OCI-LY7 (cell line): ENCODE measurements around the gene MARCKS. TPM values are rescaled to one million over a fixed set of nuclear protein-coding genes. Genes with fewer than 3 reads are reported as not detected.

Source experiments
- BruUV-seq: library from RNA; stranded (reverse); fragments of 400-500 nt; replicated peaks from 2 replicates; lab custom pipeline; 2021; lab: Mats Ljungman, UMichigan
- CTCF ChIA-PET: fragments of 300-600 bp; sonication (Branson Sonifier 250); formaldehyde crosslinking; loops from one replicate; lab custom pipeline; 2022; ENCODE audit warnings: antibody characterized with exemption; ENCODE audit not compliant: unreplicated experiment; lab: Charles Lee
- POLR2A ChIA-PET: fragments of 300-600 bp; sonication (Branson Sonifier 250); formaldehyde crosslinking; loops from one replicate; lab custom pipeline; 2022; ENCODE audit warnings: antibody characterized with exemption; lab: Charles Lee
- DNase-seq: peaks from one replicate; pipeline ENCODE4 v3.0.0-alpha.2; 2015; ENCODE audit warnings: low spot score
- H2AFZ ChIP-seq: fragments of 200-600 bp; sonication (generic), shearing (Covaris generic); 2 replicates; pipeline ENCODE4 v1.6.1; 2014; ENCODE audit warnings: mild to moderate bottlenecking, antibody characterized with exemption, low read length, moderate library complexity
- H3K27ac ChIP-seq: fragments of 200-600 bp; sonication (generic); 2 replicates; pipeline ENCODE4 v1.5.1; 2014; ENCODE audit warnings: mixed run types, low read depth, mild to moderate bottlenecking, moderate library complexity, low read length, inconsistent platforms; ENCODE audit not compliant: poor library complexity, severe bottlenecking
- H3K36me3 ChIP-seq: fragments of 200-600 bp; sonication (generic); 2 replicates; pipeline ENCODE4 v1.6.1; 2014; ENCODE audit warnings: mild to moderate bottlenecking, antibody characterized with exemption, low read length, moderate library complexity, mixed read lengths; ENCODE audit not compliant: insufficient read depth
- H3K4me1 ChIP-seq: fragments of 200-600 bp; sonication (generic); 2 replicates; pipeline ENCODE4 v1.5.1; 2014; ENCODE audit warnings: mild to moderate bottlenecking, low read length; ENCODE audit not compliant: insufficient read depth, poor library complexity, severe bottlenecking
- H3K4me2 ChIP-seq: fragments of 200-600 bp; sonication (generic); 2 replicates; pipeline ENCODE4 v1.6.1; 2014; ENCODE audit warnings: mild to moderate bottlenecking, low read length
- H3K4me3 ChIP-seq: fragments of 200-600 bp; sonication (generic); 2 replicates; pipeline ENCODE4 v1.5.1; 2014; ENCODE audit warnings: mild to moderate bottlenecking, low read depth, low read length; ENCODE audit not compliant: poor library complexity, severe bottlenecking
- H3K79me2 ChIP-seq: fragments of 200-600 bp; sonication (generic); 2 replicates; pipeline ENCODE4 v1.6.1; 2016; ENCODE audit warnings: low read depth, mild to moderate bottlenecking, low read length, moderate library complexity, mixed read lengths; ENCODE audit not compliant: insufficient read depth
- H3K9me2 ChIP-seq: fragments of 200-600 bp; sonication (generic); 2 replicates; pipeline ENCODE4 v1.6.1; 2016; ENCODE audit warnings: mild to moderate bottlenecking, low read length, mixed read lengths; ENCODE audit not compliant: insufficient read depth
- H3K9me3 ChIP-seq: fragments of 200-600 bp; sonication (generic); 2 replicates; pipeline ENCODE4 v1.6.1; 2014; ENCODE audit warnings: mild to moderate bottlenecking, mixed run types, low read length, mixed read lengths
- H4K20me1 ChIP-seq: fragments of 200-600 bp; sonication (generic); 2 replicates; pipeline ENCODE4 v1.6.1; 2014; ENCODE audit warnings: mild to moderate bottlenecking, antibody characterized with exemption, low read length, moderate library complexity, mixed read lengths; ENCODE audit not compliant: insufficient read depth
- CTCF ChIP-seq: fragments of 200-600 bp; sonication (generic); conservative IDR thresholded peaks from 2 replicates; pipeline ENCODE4 v1.5.1; 2014; ENCODE audit warnings: mild to moderate bottlenecking, antibody characterized with exemption, low read length, moderate library complexity, mixed read lengths
- EZH2phosphoT487 ChIP-seq: fragments of 200-600 bp; sonication (generic); IDR thresholded peaks from 2 replicates; pipeline ENCODE4 v1.6.1; 2018; ENCODE audit warnings: low read depth, borderline replicate concordance, mild to moderate bottlenecking, mixed run types, antibody characterized with exemption, low read length, moderate library complexity, mixed read lengths
- intact Hi-C: fragments of 100-400 bp; cut with micrococcal nuclease; formaldehyde crosslinking; loops from one replicate; pipeline ENCODE4 v1.10.0; 2022; ENCODE audit not compliant: unreplicated experiment
- total RNA-seq, 2 experiments: library from RNA; depleted of rRNA in 1 of 2; stranded (reverse); fragments of >200 nt in 1 of 2; shearing (Covaris generic) in 1 of 2; gene quantifications; 2 replicates each; pipeline ENCODE4 v1.2.3, GENCODE V29; 2014 to 2022

The MARCKS gene
- total RNA-seq, 2 experiments from 2014 or later = 0.03 to 3.9 TPM

- Histone ChIP-seq H3K4me2 (no peak overlapping the region), H3K9me3 (no peaks in the 10 kb centered on the region), H2AFZ (no peak overlapping the region), H3K27ac (no peak overlapping the region), H3K4me3 (no peak overlapping the region), H3K36me3 (no peaks in the 10 kb centered on the region), H3K9me2 (no peaks in the 10 kb centered on the region), H4K20me1 (no peaks in the 10 kb centered on the region), H3K79me2 (no peaks in the 10 kb centered on the region), H3K4me1 (no peaks in the 10 kb centered on the region)
- DNase-seq = no peak
- intact Hi-C loops = no loop called here
- ChIA-PET CTCF (interaction anchor here (0.6 kb wide), 1 partner anchor 1693 kb away, joined by 3 read pairs; no protein-coding TSS in a partner anchor), POLR2A (no interaction called here)
- BruUV-seq = no TSS peak
- TF ChIP-seq EZH2phosphoT487 (no peak), CTCF (no peak)
Measured at GRCh38 chr6:113882336-113883022, 25.3 kb downstream of the MARCKS start.

- intact Hi-C loops = no loop called here
- H3K4me2 ChIP-seq = no peak overlapping the region
- BruUV-seq = no TSS peak
- H2AFZ ChIP-seq = no peak overlapping the region
- no peak overlapping the region for H3K4me3 ChIP-seq
- ChIA-PET POLR2A (interaction anchor here (1.0 to 1.3 kb wide), 3 partner anchors 10 to 49 kb away, joined by 3 to 4 read pairs (median 3); no protein-coding TSS in a partner anchor), CTCF (no interaction called here)
- TF ChIP-seq EZH2phosphoT487 (no peak), CTCF (no peak)
- H3K9me3 ChIP-seq = no peaks in the 10 kb centered on the region
- H3K9me2 ChIP-seq = no peaks in the 10 kb centered on the region
- DNase-seq = no peak
- no peak overlapping the region for H3K27ac ChIP-seq
- no peaks in the 10 kb centered on the region for H4K20me1 ChIP-seq
- H3K4me1 ChIP-seq = no peaks in the 10 kb centered on the region
- no peaks in the 10 kb centered on the region for H3K36me3 ChIP-seq
- H3K79me2 ChIP-seq = no peaks in the 10 kb centered on the region
Measured at GRCh38 chr6:113884011-113884410, 26.9 kb downstream of the MARCKS start.

GRCh38 chr6:113886512-113886911 lies 29.4 kb downstream of the MARCKS start:
- Histone ChIP-seq H4K20me1 (no peaks in the 10 kb centered on the region), H3K27ac (no peak overlapping the region), H3K9me2 (no peaks in the 10 kb centered on the region), H3K36me3 (no peaks in the 10 kb centered on the region), H3K79me2 (no peaks in the 10 kb centered on the region), H3K4me3 (no peak overlapping the region), H3K4me1 (no peaks in the 10 kb centered on the region), H2AFZ (no peak overlapping the region), H3K9me3 (no peaks in the 10 kb centered on the region), H3K4me2 (no peak overlapping the region)
- intact Hi-C loops = no loop called here
- ChIA-PET POLR2A (interaction anchor here (0.6 to 0.7 kb wide), 3 partner anchors 141 to 265 kb away, joined by 3 to 4 read pairs (median 3); no protein-coding TSS in a partner anchor), CTCF (no interaction called here)
- TF ChIP-seq CTCF (no peak), EZH2phosphoT487 (no peak)
- BruUV-seq = no TSS peak
- DNase-seq = no peak
